GM12864 (cell line): ENCODE results near the gene ESYT2.
"Not testable (repeated sequence)": the region's sequence is repeated elsewhere in the genome, so short reads cannot be mapped to it uniquely, and the experiment has no call there.

Experiments
- DNase-seq: peaks from one replicate; pipeline ENCODE4 v3.0.0-alpha.2; 2011; ENCODE audit warnings: low read depth
- H3K4me3 ChIP-seq: 2 replicates; pipeline ENCODE4 v1.5.1; 2011; ENCODE audit warnings: mild to moderate bottlenecking, low read depth, low read length, control low read depth
- TF ChIP-seq, protein P1 (sequence below): IDR thresholded peaks from 2 replicates; pipeline ENCODE4 v1.5.1; 2011; ENCODE audit warnings: low read depth, mild to moderate bottlenecking, moderate library complexity, low read length, control low read depth, inconsistent platforms; ENCODE audit errors: missing control alignments

The ESYT2 gene

DNA sequence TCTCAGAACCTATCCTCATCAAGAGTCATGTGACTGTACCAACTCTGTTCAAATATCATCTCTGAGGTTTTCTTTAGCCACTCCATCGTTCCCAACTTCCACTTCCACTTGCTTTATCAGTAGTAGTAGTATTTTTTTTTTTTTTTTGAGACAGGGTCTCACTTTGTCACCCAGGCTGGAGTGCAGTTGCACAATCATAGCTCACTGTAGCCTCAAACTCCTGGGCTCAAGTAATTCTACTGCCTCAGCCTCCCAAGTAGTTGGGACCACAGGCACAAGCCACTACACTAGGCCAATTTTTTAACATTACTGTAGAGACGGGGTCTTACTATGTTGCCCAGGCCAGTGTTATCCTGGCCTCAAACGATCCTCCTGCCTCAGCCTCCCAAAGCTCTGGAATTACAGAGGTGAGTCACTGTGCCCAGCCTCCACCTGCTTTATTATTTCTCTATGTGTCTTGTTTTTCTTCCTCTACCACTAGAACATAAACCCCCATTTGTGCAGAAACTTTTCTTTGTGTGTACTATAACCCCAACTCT, 130.6 kb downstream of the ESYT2 start:
- no peak for DNase-seq
- no peak overlapping the region for H3K4me3 ChIP-seq
- TF ChIP-seq, protein P1, sequence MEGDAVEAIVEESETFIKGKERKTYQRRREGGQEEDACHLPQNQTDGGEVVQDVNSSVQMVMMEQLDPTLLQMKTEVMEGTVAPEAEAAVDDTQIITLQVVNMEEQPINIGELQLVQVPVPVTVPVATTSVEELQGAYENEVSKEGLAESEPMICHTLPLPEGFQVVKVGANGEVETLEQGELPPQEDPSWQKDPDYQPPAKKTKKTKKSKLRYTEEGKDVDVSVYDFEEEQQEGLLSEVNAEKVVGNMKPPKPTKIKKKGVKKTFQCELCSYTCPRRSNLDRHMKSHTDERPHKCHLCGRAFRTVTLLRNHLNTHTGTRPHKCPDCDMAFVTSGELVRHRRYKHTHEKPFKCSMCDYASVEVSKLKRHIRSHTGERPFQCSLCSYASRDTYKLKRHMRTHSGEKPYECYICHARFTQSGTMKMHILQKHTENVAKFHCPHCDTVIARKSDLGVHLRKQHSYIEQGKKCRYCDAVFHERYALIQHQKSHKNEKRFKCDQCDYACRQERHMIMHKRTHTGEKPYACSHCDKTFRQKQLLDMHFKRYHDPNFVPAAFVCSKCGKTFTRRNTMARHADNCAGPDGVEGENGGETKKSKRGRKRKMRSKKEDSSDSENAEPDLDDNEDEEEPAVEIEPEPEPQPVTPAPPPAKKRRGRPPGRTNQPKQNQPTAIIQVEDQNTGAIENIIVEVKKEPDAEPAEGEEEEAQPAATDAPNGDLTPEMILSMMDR, result no peak

DNA sequence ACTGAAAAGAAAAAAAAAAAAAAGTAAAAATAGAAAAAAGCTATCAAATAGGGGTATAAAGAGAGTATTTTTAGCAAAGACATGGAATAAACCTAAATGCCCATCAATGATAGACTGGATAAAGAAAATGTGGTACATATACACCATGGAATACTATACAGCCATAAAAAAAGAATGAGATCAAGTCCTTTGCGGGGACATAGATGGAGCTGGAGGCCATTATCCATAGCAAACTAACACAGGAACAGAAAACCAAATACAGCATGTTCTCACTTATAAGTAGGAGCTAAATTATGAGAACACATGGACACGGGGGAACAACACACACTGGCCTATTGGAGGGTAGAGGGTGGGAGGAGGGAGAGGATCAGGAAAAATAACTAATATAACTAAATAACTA, 131.7 kb downstream of the ESYT2 start:
- not testable (repeated sequence) for H3K4me3 ChIP-seq, DNase-seq

DNA sequence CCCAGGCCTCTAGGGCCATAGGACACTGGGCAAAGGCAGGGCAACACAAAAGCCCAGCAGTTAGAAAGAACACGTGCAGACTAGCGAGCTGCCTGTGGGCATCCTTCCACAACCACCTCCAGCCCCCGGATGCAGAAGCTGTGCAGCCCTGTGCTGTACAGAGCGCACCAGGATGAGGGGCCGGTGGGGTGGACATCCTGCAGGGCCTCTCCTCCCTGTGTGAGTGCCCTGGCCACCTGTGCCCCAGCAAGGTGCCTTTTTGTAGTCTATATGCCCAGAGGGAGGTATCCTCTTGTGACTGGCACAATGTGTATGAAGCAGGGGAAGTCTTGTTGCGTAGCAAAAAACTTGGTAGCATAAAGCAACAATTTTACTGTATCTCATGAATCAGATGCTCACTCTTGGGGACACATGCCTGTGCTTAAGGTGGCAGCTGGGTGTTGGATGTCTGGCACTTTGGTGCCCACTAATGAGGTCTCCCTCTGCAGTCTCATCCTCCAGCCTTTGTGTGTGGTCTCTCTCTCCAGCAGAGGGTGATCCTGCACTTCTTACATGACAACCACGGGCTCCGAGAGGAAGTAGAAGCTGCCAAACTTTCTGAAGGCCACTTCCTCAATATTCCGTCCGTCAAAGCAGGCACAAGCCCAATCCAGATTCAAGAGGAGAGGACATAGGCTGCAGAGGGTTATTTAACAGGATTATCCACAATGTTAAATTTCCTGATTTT, 133.4 kb downstream of the ESYT2 start:
- DNase-seq, result peak; percentile 15
- TF ChIP-seq, protein P1, result peak; percentile 52
- no peak overlapping the region for H3K4me3 ChIP-seq

DNA sequence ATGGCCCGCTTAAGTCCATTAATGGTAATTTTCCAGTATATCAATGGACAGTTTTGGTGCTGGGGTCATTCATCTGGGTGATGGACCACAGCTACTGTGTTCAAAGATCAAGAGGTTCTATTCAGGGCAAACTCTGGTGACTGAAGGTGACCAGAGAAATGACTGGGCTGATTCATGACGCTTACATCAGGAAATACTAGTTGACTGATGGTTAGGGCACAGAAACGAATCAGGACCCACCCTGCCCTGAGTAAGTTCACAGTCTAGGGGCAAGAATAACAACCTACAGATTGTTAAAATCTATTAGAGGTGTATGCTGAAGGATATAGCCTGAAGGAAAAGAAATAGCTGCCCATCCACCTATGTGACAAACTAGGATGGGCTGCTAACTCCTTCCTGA, 134.3 kb downstream of the ESYT2 start:
- no peak overlapping the region for H3K4me3 ChIP-seq
- no peak for DNase-seq
- TF ChIP-seq, protein P1, result no peak

DNA sequence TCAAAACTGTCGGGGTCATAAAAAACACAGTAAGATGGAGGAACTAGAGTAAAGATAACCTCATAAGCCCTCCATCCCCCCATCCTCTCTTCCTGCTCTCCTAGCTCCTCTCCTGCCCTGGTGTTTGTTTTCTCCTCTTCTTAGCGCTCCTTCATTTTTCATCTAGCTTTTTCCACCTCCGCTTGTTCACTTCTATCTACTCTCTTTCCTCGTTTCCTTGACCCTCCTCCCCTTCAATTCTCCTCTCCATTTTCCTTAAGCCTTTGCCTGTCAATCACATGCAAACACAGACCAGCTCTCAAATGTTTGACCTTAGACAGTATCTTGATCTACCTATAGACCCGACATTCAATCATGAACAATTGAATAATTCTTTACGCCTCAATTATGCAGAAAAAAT, 134.7 kb downstream of the ESYT2 start:
- no peak overlapping the region for H3K4me3 ChIP-seq
- DNase-seq, result no peak
- TF ChIP-seq, protein P1, result no peak

DNA sequence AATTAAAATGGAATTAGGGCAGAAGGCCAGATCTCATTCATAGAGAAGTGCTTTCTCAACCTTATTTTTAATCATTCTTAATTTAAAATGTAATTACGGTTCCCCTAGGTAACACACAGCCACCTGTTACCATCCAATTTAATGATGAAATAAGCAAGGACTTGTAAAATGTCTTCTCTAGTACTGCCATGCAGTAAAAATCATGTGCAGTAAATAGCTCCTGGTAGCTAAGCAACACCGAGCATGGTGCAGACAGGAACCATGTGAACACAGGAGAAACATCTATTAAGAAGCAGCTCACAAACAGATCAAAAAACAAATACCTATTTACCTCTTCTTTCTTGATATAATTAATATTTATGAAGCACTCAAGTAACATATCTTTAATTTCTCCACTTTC, 139.8 kb downstream of the ESYT2 start:
- TF ChIP-seq, protein P1, result no peak
- no peak overlapping the region for H3K4me3 ChIP-seq
- DNase-seq, result no peak

DNA sequence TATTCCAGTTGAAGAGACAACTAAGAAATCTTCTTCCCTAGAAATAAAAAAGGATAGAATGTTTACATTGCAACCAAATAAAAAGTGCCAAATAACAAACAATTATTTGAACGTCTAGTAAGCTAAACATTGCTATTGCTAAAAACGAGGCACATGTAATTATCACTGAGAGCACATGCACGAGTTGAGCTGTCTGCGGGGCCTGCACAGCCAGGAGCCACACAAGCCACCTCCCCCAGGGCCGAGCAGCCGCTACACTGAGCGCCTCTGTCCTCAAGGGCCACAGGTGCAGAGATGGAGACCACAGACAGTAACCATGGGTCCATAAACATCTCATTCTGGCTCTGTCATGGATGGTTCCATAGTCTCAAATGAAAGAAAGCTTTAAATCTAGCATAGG, 141.9 kb downstream of the ESYT2 start:
- TF ChIP-seq, protein P1, result no peak
- H3K4me3 ChIP-seq, result no peak overlapping the region
- no peak for DNase-seq
